ENCODE data around the gene KDM2B. TPM values are rescaled to one million over a fixed set of nuclear protein-coding genes. Genes with fewer than 3 reads are reported as not detected.

Gene KDM2B
- polyA plus RNA-seq, 3 donors = 9.7 to 68.1 (median 9.7) TPM

- no peaks in the 10 kb centered on the region for H3K9me3 ChIP-seq (replicated peaks in 1 of 2; ENCODE audit: control insufficient read depth in 1 of 2, insufficient read depth in 1 of 2, low read length in 2 of 2)
- H3K27ac Mint-ChIP-seq = peak overlapping the region; percentile 84 to 94 (median 91)
- peak overlapping the region; percentile 88 for H3K9ac ChIP-seq (ENCODE audit: insufficient read depth, low read length, poor library complexity, severe bottlenecking)
- peak; percentile 88 to 93 (median 89) for DNase-seq
- peak overlapping the region; percentile 79 to 80 for H3K4me3 Mint-ChIP-seq
- H4K20me1 ChIP-seq (ENCODE audit: insufficient read depth, low read length) = no peaks in the 10 kb centered on the region
- no peak for TF ChIP-seq CTCF (IDR thresholded peaks at IDR 0.05)
- H3K4me1 ChIP-seq (ENCODE audit: control insufficient read depth in 1 of 2, insufficient read depth in 2 of 2, low read length in 2 of 2) = peaks cover 35 to 55% of the 10 kb centered on the region in 2 donors
- H3K4me1 Mint-ChIP-seq = peaks cover 50% of the 10 kb centered on the region
- peaks cover 0 to 3% (median 1%) of the 10 kb centered on the region in 3 donors for H3K27me3 Mint-ChIP-seq (ENCODE audit: low read depth in 3 of 3)
- intact Hi-C loops (cut with micrococcal nuclease) = loop anchor here in 1 of 2 donors (5.0 kb wide), 2 partner anchors 45 to 90 kb away; partner anchors contain the start of genes KDM2B and ORAI1
- no peaks in the 10 kb centered on the region for H3K27me3 ChIP-seq (ENCODE audit: control insufficient read depth in 2 of 2, insufficient read depth in 2 of 2, low read length in 2 of 2)
- H3K27ac ChIP-seq (ENCODE audit: low read depth in 1 of 2, low read length in 2 of 2) = peak overlapping the region; percentile 89 to 90
- peak overlapping the region; percentile 82 for H2AFZ ChIP-seq (ENCODE audit: insufficient read depth, low read depth, low read length, poor library complexity, severe bottlenecking)
- peak overlapping the region; percentile 84 for H3K4me2 ChIP-seq (replicated peaks; ENCODE audit: extremely low read depth, low read length, poor library complexity, severe bottlenecking)
- peak overlapping the region; percentile 51 to 78 (median 71) for H3K4me3 ChIP-seq (replicated peaks in 1 of 3; ENCODE audit: low read depth in 2 of 3, low read length in 3 of 3)
- peaks cover 15 to 20% of the 10 kb centered on the region in 2 donors for H3K36me3 ChIP-seq (replicated peaks in 1 of 2; ENCODE audit: control insufficient read depth in 1 of 2, insufficient read depth in 2 of 2, low read length in 2 of 2)
- H3K9me3 Mint-ChIP-seq = no peaks in the 10 kb centered on the region
- peaks cover 7% of the 10 kb centered on the region for H3K79me2 ChIP-seq (ENCODE audit: insufficient read depth, low read length)
- WGBS (ENCODE audit: insufficient coverage) = under 1% methylated on average over 70 of the region's 73 CpGs
- H3K36me3 Mint-ChIP-seq = peaks cover 19 to 23% of the 10 kb centered on the region in 2 donors
Observed at GRCh38 chr12:121536899-121537813, 43.7 kb downstream of the KDM2B start.

DNA sequence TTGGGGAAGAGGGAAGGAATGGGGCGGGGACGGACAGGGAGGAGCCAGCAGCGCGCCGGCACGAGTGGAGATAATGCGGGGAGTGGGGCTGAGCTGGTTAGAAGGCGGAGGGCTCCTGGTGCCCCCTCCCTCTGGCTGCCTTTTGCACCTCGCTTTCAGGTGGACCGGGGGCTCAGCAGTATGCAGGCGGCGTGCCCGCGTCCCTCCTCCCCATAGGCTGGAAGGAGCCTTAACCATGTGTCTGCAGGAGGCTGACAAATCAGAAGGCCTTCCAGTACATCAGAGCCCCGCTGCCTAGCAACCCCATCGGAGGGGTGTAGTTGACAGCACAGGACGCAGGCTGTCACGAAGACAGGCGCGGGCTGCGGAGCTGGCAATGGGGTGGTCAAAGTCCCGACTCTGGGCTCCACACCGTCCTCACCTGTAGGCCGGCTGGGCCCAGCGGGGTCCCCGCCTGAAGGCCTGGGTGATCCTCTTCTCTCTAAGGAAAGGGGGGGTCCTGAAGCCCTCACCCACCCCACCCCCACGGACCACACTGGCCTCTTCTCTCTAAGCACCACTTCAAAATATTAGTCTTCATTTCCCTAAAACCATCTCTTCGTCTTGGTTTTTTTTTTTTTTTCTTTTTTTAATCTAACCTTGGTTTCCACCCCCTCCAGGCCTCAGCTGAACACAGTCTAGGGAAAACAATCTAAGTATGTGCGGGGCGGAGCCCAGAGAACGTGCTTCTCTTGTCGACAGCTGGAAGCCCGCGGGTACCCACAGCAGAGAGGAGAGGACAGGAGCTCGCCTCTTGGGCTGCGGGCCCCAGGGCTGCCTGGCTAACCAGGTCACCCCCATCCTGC is 44.5 kb downstream of the KDM2B start:
- H3K27ac ChIP-seq (ENCODE audit: low read depth in 1 of 2, low read length in 2 of 2) = peak overlapping the region; percentile 89 to 90
- H3K4me1 ChIP-seq (ENCODE audit: control insufficient read depth in 1 of 2, insufficient read depth in 2 of 2, low read length in 2 of 2) = peaks cover 38 to 50% of the 10 kb centered on the region in 2 donors
- Mint-ChIP-seq H3K36me3 (peaks cover 25 to 32% of the 10 kb centered on the region in 2 donors), H3K4me3 (peak overlapping the region; percentile 79 to 80), H3K9me3 (no peaks in the 10 kb centered on the region), H3K27me3 (ENCODE audit: low read depth in 3 of 3) (peaks cover 0 to 3% (median 1%) of the 10 kb centered on the region in 3 donors), H3K4me1 (peaks cover 45% of the 10 kb centered on the region), H3K27ac (peak overlapping the region; percentile 84 to 94 (median 91))
- peak overlapping the region; percentile 84 for H3K4me2 ChIP-seq (replicated peaks; ENCODE audit: extremely low read depth, low read length, poor library complexity, severe bottlenecking)
- peaks cover 15 to 29% of the 10 kb centered on the region in 2 donors for H3K36me3 ChIP-seq (replicated peaks in 1 of 2; ENCODE audit: control insufficient read depth in 1 of 2, insufficient read depth in 2 of 2, low read length in 2 of 2)
- peak overlapping the region; percentile 88 for H3K9ac ChIP-seq (ENCODE audit: insufficient read depth, low read length, poor library complexity, severe bottlenecking)
- TF ChIP-seq CTCF (IDR thresholded peaks at IDR 0.05) = no peak
- peak overlapping the region; percentile 82 for H2AFZ ChIP-seq (ENCODE audit: insufficient read depth, low read depth, low read length, poor library complexity, severe bottlenecking)
- intact Hi-C loops (cut with micrococcal nuclease) = loop anchor here in 1 of 2 donors (5.0 kb wide), 2 partner anchors 46 to 91 kb away; partner anchors contain the start of genes KDM2B and ORAI1
- no peaks in the 10 kb centered on the region for H3K27me3 ChIP-seq (ENCODE audit: control insufficient read depth in 2 of 2, insufficient read depth in 2 of 2, low read length in 2 of 2)
- peak; percentile 68 to 81 (median 72) for DNase-seq
- no peaks in the 10 kb centered on the region for H4K20me1 ChIP-seq (ENCODE audit: insufficient read depth, low read length)
- no peaks in the 10 kb centered on the region for H3K9me3 ChIP-seq (replicated peaks in 1 of 2; ENCODE audit: control insufficient read depth in 1 of 2, insufficient read depth in 1 of 2, low read length in 2 of 2)
- peak overlapping the region; percentile 51 to 78 (median 71) for H3K4me3 ChIP-seq (replicated peaks in 1 of 3; ENCODE audit: low read depth in 2 of 3, low read length in 3 of 3)
- H3K79me2 ChIP-seq (ENCODE audit: insufficient read depth, low read length) = peaks cover 7% of the 10 kb centered on the region
- 10% methylated on average over 30 of the region's 36 CpGs for WGBS (ENCODE audit: insufficient coverage)

Data from CD14-positive monocyte (primary cell).